HAP-1 (cell line): ENCODE results near the gene C2CD5.

Experiments used
- DNase-seq, 2 experiments: peaks; one replicate each; pipeline ENCODE4 v3.0.0-alpha.2; 2016 to 2020; ENCODE audit warnings: low spot score in 2 of 2
- H3K27me3 ChIP-seq: fragments of 250-450 bp; sonication (Bioruptor Pico); 2 replicates; pipeline ENCODE4 v1.5.1; 2020; ENCODE audit warnings: low read depth, mild to moderate bottlenecking, moderate library complexity
- H3K36me3 ChIP-seq: fragments of 250-450 bp; sonication (Bioruptor Pico); replicated peaks from 2 replicates; pipeline ENCODE4 v1.5.1; 2020; ENCODE audit warnings: mild to moderate bottlenecking
- H3K4me1 ChIP-seq: fragments of 250-450 bp; sonication (Bioruptor Pico); 2 replicates; pipeline ENCODE4 v1.5.1; 2020; ENCODE audit warnings: mild to moderate bottlenecking
- H3K4me3 ChIP-seq: fragments of 250-450 bp; sonication (Bioruptor Pico); 2 replicates; pipeline ENCODE4 v1.5.1; 2020; ENCODE audit warnings: mild to moderate bottlenecking, moderate library complexity
- H3K9me3 ChIP-seq: fragments of 250-450 bp; sonication (Bioruptor Pico); 2 replicates; pipeline ENCODE4 v1.5.1; 2020; ENCODE audit warnings: mild to moderate bottlenecking, moderate library complexity
- in situ Hi-C: fragments of 300-500 bp; cut with MboI; formaldehyde crosslinking; loops from 3 replicates; pipeline ENCODE4 v1.14.3; 2020; ENCODE audit warnings: low sequenced_read_pairs, inconsistent platforms, mixed read lengths

The C2CD5 gene

DNA sequence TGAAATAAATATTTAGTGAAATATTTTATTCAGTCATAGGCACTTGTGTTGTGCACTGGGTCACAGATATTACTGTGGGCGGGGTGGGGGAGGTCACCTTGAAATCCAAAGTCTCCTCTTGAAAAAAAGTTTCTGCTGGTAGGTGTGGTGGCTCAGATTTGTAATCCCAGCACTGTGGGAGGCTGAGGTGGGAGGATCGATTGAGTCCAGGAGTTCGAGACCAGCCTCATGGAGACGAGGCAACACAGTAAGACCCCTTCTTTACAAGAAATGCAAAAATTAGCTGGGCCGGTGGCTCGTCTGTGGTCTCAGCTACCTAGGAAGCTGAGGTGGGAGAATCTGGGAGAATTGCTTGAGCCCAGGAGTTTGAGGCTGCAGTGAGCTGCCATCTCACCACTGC, 913 bp upstream of the C2CD5 start:
- Histone ChIP-seq H3K9me3 (peaks cover 4% of the 10 kb centered on the region), H3K4me3 (no peak overlapping the region), H3K4me1 (peaks cover 8% of the 10 kb centered on the region), H3K27me3 (no peaks in the 10 kb centered on the region), H3K36me3 (0 out of 2 replicates have a peak, but pooled peaks cover 2% of the 10 kb centered on the region)
- in situ Hi-C loops: loop anchor here (25.0 kb wide), 1 partner anchor 92 kb away; the partner anchor contains the start of gene ETNK1
- DNase-seq: no peak

- Histone ChIP-seq H3K36me3 (0 out of 2 replicates have a peak, but pooled peaks cover 2% of the 10 kb centered on the region), H3K27me3 (no peaks in the 10 kb centered on the region), H3K4me3 (peak overlapping the region; percentile 86), H3K9me3 (peaks cover 4% of the 10 kb centered on the region; the same call in 1 of the 2 replicates), H3K4me1 (peaks cover 17% of the 10 kb centered on the region)
- in situ Hi-C loops: loop anchor here (25.0 kb wide), 1 partner anchor 94 kb away; the partner anchor contains the start of gene ETNK1
- peak in 1 of 2 experiments; percentile 64 for DNase-seq
These were observed 900 bp downstream of the C2CD5 start for GRCh38 chr12:22543246-22544037.

GRCh38 chr12:22541496-22542155, 2.7 kb downstream of the C2CD5 start:
- Histone ChIP-seq H3K4me1 (peaks cover 24% of the 10 kb centered on the region), H3K9me3 (peaks cover 4% of the 10 kb centered on the region; the same call in 1 of the 2 replicates), H3K27me3 (no peaks in the 10 kb centered on the region), H3K4me3 (no peak overlapping the region), H3K36me3 (0 out of 2 replicates have a peak, but pooled peaks cover 2% of the 10 kb centered on the region)
- in situ Hi-C loops: loop anchor here (25.0 kb wide), 1 partner anchor 96 kb away; the partner anchor contains the start of gene ETNK1
- DNase-seq: no peak

DNA sequence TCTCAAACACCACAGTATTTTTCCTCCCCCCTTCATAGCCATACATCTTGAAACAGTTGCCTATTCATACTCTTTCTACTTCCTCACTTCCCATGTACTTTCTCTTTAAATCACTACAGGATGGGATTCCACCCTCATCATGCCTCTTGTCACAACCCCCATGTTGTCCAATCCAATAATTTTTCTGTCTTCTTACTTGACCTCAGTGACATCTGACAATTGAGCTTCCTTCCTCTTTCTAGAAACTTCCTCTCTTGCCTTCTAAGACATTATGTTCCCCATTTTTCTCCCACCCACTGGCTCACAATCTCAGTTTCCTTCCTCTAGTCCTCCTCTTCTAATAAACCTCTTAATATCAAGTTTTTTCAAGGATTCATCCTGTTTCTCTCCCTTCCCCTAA, 5.3 kb downstream of the C2CD5 start:
- DNase-seq: no peak
- Histone ChIP-seq H3K36me3 (peaks cover 3% of the 10 kb centered on the region; the same call in 1 of the 2 replicates), H3K4me3 (no peak overlapping the region), H3K4me1 (peaks cover 25% of the 10 kb centered on the region), H3K27me3 (no peaks in the 10 kb centered on the region), H3K9me3 (no peaks in the 10 kb centered on the region)
- in situ Hi-C loops: loop anchor here (25.0 kb wide), 1 partner anchor 98 kb away; the partner anchor contains the start of gene ETNK1

DNA sequence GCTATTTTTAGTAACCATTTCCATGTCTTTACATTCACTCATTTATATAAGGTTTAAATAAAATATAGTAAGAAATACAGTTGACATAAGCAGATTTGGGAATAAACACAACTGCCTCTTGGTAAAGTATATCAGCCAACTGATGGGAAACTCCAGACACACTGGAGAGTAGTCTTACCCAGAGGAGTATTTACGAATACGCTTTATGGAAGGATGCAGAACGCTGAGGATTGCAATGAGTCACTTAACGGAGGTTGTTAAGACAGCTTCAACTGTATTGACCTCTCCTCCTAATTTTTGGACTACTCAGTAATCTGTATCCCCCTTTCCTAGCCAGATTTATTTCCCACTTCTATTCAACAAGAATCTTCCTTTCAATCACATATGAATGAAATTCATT, 6.0 kb downstream of the C2CD5 start:
- H3K27me3 ChIP-seq: no peaks in the 10 kb centered on the region
- H3K4me1 ChIP-seq: peaks cover 25% of the 10 kb centered on the region
- no peak overlapping the region for H3K4me3 ChIP-seq
- H3K9me3 ChIP-seq: no peaks in the 10 kb centered on the region
- DNase-seq: no peak
- in situ Hi-C loops: loop anchor here (25.0 kb wide), 1 partner anchor 99 kb away; the partner anchor contains the start of gene ETNK1
- peaks cover 3% of the 10 kb centered on the region; the same call in 1 of the 2 replicates for H3K36me3 ChIP-seq

GRCh38 chr12:22536971-22537544, 7.3 kb downstream of the C2CD5 start:
- in situ Hi-C loops: loop anchor here (25.0 kb wide), 1 partner anchor 100 kb away; the partner anchor contains the start of gene ETNK1
- H3K36me3 ChIP-seq: peaks cover 13% of the 10 kb centered on the region
- no peak for DNase-seq
- no peak overlapping the region for H3K4me3 ChIP-seq
- H3K27me3 ChIP-seq: no peaks in the 10 kb centered on the region
- H3K4me1 ChIP-seq: peaks cover 21% of the 10 kb centered on the region
- H3K9me3 ChIP-seq: no peaks in the 10 kb centered on the region

DNA sequence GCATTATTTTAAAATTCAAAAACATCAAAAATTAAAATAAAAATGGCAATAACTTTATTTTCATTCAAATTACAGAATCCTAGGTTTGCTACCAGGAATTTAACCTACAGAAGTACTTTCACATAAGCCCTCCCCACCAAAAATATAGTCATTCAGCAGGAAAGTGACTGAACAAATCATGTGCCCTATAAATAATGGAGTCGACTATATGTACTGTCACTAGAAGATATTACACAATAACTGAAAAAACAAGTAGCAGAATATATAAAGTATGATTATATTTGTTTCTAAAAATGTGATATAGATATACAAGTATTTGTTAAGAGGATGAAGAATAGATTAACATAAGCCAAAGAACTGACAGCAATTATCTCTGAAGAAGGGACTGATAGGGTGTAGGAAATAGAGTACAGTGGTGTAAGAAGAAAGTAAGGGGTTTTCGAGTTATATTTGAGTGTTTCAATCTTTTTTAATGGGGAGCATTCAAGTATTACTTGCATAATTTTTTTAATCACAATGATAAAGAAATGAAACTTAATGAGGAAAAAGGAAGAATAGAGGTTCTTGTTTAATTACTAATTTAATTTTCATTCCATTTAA, 7.9 kb downstream of the C2CD5 start:
- Histone ChIP-seq H3K4me3 (no peak overlapping the region), H3K36me3 (peaks cover 16% of the 10 kb centered on the region), H3K9me3 (no peaks in the 10 kb centered on the region), H3K4me1 (peaks cover 21% of the 10 kb centered on the region), H3K27me3 (no peaks in the 10 kb centered on the region)
- in situ Hi-C loops: loop anchor here (25.0 kb wide), 1 partner anchor 101 kb away; the partner anchor contains the start of gene ETNK1
- DNase-seq: no peak

DNA sequence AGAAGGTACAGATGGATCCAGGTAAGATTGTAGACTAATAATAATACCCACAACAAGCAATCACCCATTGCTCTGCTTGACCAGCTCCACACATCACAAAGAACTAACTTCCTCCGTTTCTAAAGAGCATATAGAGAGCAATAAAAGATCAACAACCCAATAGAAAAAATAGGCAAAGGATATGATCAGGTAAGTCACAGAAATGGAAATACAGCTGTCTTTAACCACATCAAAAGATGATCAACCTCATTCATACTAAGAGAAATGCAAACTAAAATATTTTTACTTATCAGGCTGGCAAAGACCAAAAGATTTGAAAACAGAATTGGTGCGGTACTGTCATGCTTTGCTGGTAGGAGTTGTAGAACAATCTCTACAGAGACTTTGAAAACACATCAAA, 8.9 kb downstream of the C2CD5 start:
- no peaks in the 10 kb centered on the region for H3K9me3 ChIP-seq
- peaks cover 21% of the 10 kb centered on the region for H3K4me1 ChIP-seq
- peaks cover 24% of the 10 kb centered on the region for H3K36me3 ChIP-seq
- no peak for DNase-seq
- in situ Hi-C loops: loop anchor here (25.0 kb wide), 1 partner anchor 102 kb away; the partner anchor contains the start of gene ETNK1
- H3K4me3 ChIP-seq: no peak overlapping the region
- H3K27me3 ChIP-seq: no peaks in the 10 kb centered on the region

DNA sequence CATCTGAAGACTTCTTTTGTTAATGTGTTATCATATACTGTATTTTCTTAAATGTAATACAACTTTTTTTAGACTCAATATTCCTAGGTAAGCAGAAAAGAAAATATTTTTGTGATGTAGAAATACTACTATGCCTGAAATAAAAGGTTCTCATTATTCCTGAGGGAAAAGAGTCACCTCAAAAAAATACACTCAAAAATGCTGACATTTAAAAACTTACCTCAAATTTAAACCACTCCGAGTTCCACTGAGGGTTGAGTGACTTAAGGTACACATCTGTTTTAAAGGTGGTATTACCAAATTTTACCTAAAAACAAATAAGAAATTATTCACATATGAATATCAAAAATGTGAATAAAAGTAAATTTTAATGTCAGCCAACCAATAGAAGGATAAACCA, 9.3 kb downstream of the C2CD5 start:
- H3K36me3 ChIP-seq: peaks cover 24% of the 10 kb centered on the region
- no peaks in the 10 kb centered on the region for H3K9me3 ChIP-seq
- no peak for DNase-seq
- H3K4me1 ChIP-seq: peaks cover 21% of the 10 kb centered on the region
- no peaks in the 10 kb centered on the region for H3K27me3 ChIP-seq
- in situ Hi-C loops: loop anchor here (25.0 kb wide), 1 partner anchor 102 kb away; the partner anchor contains the start of gene ETNK1
- H3K4me3 ChIP-seq: no peak overlapping the region

DNA sequence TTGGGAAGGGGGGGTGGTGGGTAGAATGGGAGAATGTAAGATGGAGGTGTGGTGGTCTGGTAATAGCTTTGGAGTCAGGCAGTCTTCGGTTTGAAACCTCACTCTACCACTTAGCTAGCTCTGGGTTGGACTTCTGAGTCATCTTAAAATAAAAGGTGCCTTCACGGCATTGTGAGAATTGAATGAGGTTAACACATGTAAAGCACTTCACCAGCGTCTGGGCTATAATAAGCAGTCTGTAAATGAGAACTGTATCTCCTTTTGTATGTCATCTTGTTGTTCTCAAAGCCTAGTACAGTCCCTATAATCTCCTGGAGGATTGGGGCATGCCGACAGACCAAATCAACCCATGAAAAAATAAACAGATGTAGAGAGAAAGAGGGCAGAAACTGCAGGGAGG, 11.2 kb downstream of the C2CD5 start:
- H3K9me3 ChIP-seq: no peaks in the 10 kb centered on the region
- H3K4me3 ChIP-seq: no peak overlapping the region
- H3K36me3 ChIP-seq: peaks cover 24% of the 10 kb centered on the region
- no peak for DNase-seq
- H3K4me1 ChIP-seq: peaks cover 9% of the 10 kb centered on the region
- in situ Hi-C loops: loop anchor here (25.0 kb wide), 1 partner anchor 104 kb away; the partner anchor contains the start of gene ETNK1
- H3K27me3 ChIP-seq: no peaks in the 10 kb centered on the region

DNA sequence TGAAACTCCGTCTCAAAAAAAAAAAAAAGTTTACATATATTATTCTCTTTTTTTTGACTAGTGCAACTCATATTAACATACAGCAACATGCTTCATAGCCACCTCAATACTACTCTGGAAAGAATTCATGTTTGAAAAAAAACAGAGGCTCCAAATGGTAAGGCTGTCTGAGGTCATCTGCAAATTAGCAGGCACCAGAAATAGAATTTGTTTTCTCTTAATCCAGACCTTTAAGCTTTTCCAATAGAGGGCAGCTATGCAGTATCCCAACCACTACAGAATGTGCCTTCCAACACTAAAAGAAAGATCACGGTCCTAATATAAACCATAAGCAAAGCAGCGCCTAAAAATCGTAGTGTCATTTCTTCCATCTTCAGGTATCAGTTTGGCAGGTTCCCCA, 12.0 kb downstream of the C2CD5 start:
- no peaks in the 10 kb centered on the region for H3K9me3 ChIP-seq
- H3K27me3 ChIP-seq: no peaks in the 10 kb centered on the region
- in situ Hi-C loops: loop anchor here (25.0 kb wide), 1 partner anchor 105 kb away; the partner anchor contains the start of gene ETNK1
- H3K4me1 ChIP-seq: peaks cover 6% of the 10 kb centered on the region; the same call in 1 of the 2 replicates
- no peak overlapping the region for H3K4me3 ChIP-seq
- peaks cover 27% of the 10 kb centered on the region for H3K36me3 ChIP-seq
- DNase-seq: no peak

DNA sequence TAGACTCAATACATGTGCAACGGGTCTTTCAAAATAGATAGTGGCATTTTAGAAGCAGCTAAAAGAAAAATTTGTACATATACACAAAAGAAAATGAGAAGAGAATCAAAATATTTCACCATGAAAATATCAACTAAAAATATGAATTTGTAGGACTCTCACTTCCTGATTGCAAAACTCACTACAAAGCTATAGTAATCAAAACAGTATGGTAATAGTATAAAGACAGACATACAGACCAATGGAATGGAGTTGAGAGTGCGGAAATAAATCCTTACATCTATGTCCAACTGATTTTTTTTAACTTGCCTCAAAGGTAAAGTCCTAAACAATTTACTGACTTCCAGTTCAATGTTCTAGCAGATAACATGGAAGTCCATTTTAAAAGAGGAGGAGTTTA, 13.1 kb downstream of the C2CD5 start:
- no peak for DNase-seq
- H3K4me1 ChIP-seq: peaks cover under 1% of the 10 kb centered on the region; the same call in 1 of the 2 replicates
- no peaks in the 10 kb centered on the region for H3K27me3 ChIP-seq
- H3K4me3 ChIP-seq: no peak overlapping the region
- peaks cover 27% of the 10 kb centered on the region for H3K36me3 ChIP-seq
- H3K9me3 ChIP-seq: no peaks in the 10 kb centered on the region
- in situ Hi-C loops: loop anchor here (25.0 kb wide), 1 partner anchor 106 kb away; the partner anchor contains the start of gene ETNK1
